Mesenchymal stem cell (in vitro differentiated cells and primary cell): ENCODE results near the gene DTNBP1.

Experiments
- DNase-seq: peaks from one replicate; pipeline ENCODE4 v3.0.0-alpha.2; 2013
- H2AFZ ChIP-seq: one replicate; pipeline ENCODE4 v1.6.1; 2013; ENCODE audit warnings: low read depth, mild to moderate bottlenecking, control low read depth, inconsistent platforms, low read length, moderate library complexity
- H2AK5ac ChIP-seq: 2 replicates; pipeline ENCODE4 v1.6.1; 2013; ENCODE audit warnings: low read length, moderate library complexity, mild to moderate bottlenecking, inconsistent platforms; ENCODE audit not compliant: severe bottlenecking
- H2BK120ac ChIP-seq: one replicate; pipeline ENCODE4 v1.6.1; 2013; ENCODE audit warnings: low read depth, mild to moderate bottlenecking, inconsistent platforms, low read length, moderate library complexity
- H2BK12ac ChIP-seq, 2 experiments: one replicate each; pipeline ENCODE4 v1.6.1; 2013; ENCODE audit warnings: inconsistent platforms in 2 of 2, low read length in 2 of 2, mild to moderate bottlenecking in 2 of 2, moderate library complexity in 2 of 2, control low read depth in 1 of 2
- H2BK15ac ChIP-seq: one replicate; pipeline ENCODE4 v1.6.1; 2013; ENCODE audit warnings: mild to moderate bottlenecking, low read depth, inconsistent platforms; ENCODE audit not compliant: poor library complexity, severe bottlenecking
- H2BK5ac ChIP-seq: 2 replicates; pipeline ENCODE4 v1.6.1; 2013; ENCODE audit warnings: low read depth, mild to moderate bottlenecking, low read length, control low read depth, inconsistent platforms; ENCODE audit not compliant: poor library complexity, severe bottlenecking
- H3K14ac ChIP-seq, 2 experiments: one replicate each; pipeline ENCODE4 v1.6.1; 2013; ENCODE audit warnings: inconsistent platforms in 2 of 2, low read length in 2 of 2, control low read depth in 1 of 2, mild to moderate bottlenecking in 1 of 2, moderate library complexity in 1 of 2
- H3K18ac ChIP-seq, 2 experiments: one replicate each; pipeline ENCODE4 v1.6.1; 2013; ENCODE audit warnings: inconsistent platforms in 2 of 2, low read length in 2 of 2, control low read depth in 1 of 2, low read depth in 1 of 2, mild to moderate bottlenecking in 1 of 2
- H3K23ac ChIP-seq, 2 experiments: one replicate each; pipeline ENCODE4 v1.6.1; 2013; ENCODE audit warnings: inconsistent platforms in 2 of 2, low read length in 2 of 2, mild to moderate bottlenecking in 2 of 2, moderate library complexity in 2 of 2, control low read depth in 1 of 2
- H3K27ac ChIP-seq: 2 replicates; pipeline ENCODE4 v1.5.1; 2013; ENCODE audit warnings: mild to moderate bottlenecking, moderate library complexity, low read length, control low read depth, inconsistent platforms; ENCODE audit not compliant: poor library complexity, severe bottlenecking
- H3K27me3 ChIP-seq, 2 experiments: 2 replicates each; pipeline versions ENCODE4 v1.6.1 to v1.7.0; 2013; ENCODE audit warnings: low read length in 2 of 2, mild to moderate bottlenecking in 2 of 2, moderate library complexity in 2 of 2, control low read depth in 1 of 2, inconsistent platforms in 1 of 2; ENCODE audit not compliant: control insufficient read depth in 1 of 2, insufficient read depth in 1 of 2
- H3K36me3 ChIP-seq, 2 experiments: 2 replicates each; pipeline versions ENCODE4 v1.6.1 to v1.7.0; 2013; ENCODE audit warnings: low read length in 2 of 2, control low read depth in 1 of 2, inconsistent platforms in 1 of 2, low read depth in 1 of 2, mild to moderate bottlenecking in 1 of 2; ENCODE audit not compliant: insufficient read depth in 2 of 2, control insufficient read depth in 1 of 2
- H3K4ac ChIP-seq, 2 experiments: one replicate each; pipeline ENCODE4 v1.6.1; 2013; ENCODE audit warnings: inconsistent platforms in 2 of 2, low read length in 2 of 2, mild to moderate bottlenecking in 2 of 2, moderate library complexity in 2 of 2, control low read depth in 1 of 2, low read depth in 1 of 2
- H3K4me1 ChIP-seq: 2 replicates; pipeline ENCODE4 v1.6.1; 2013; ENCODE audit warnings: low read depth, low read length, control low read depth; ENCODE audit not compliant: control insufficient read depth, insufficient read depth
- H3K4me2 ChIP-seq: 2 replicates; pipeline ENCODE4 v1.6.1; 2013; ENCODE audit warnings: low read length, mild to moderate bottlenecking, inconsistent platforms; ENCODE audit not compliant: poor library complexity, severe bottlenecking
- H3K4me3 ChIP-seq, 2 experiments: 2 replicates each; pipeline versions ENCODE4 v1.5.1 to v1.7.0; 2013; ENCODE audit warnings: low read length in 2 of 2, mild to moderate bottlenecking in 2 of 2, control low read depth in 1 of 2, low read depth in 1 of 2; ENCODE audit not compliant: insufficient read depth in 1 of 2
- H3K79me1 ChIP-seq: replicated peaks from 2 replicates; pipeline ENCODE4 v1.6.1; 2013; ENCODE audit warnings: mild to moderate bottlenecking, control low read depth, low read length, inconsistent platforms; ENCODE audit not compliant: poor library complexity, severe bottlenecking
- H3K9ac ChIP-seq: 2 replicates; pipeline ENCODE4 v1.7.0; 2013; ENCODE audit warnings: mild to moderate bottlenecking, low read length, moderate library complexity
- H3K9me3 ChIP-seq: 2 replicates; pipeline ENCODE4 v1.7.0; 2013; ENCODE audit warnings: mild to moderate bottlenecking, low read length; ENCODE audit not compliant: control insufficient read depth
- H4K8ac ChIP-seq: one replicate; pipeline ENCODE4 v1.6.1; 2013; ENCODE audit warnings: inconsistent platforms, mild to moderate bottlenecking, low read length, moderate library complexity
- H4K91ac ChIP-seq: one replicate; pipeline ENCODE4 v1.6.1; 2013; ENCODE audit warnings: mild to moderate bottlenecking, low read length, inconsistent platforms
- WGBS: methylation state at CpG from one replicate; pipeline ENCODE4 v1.1.7; 2013; ENCODE audit warnings: mixed read lengths; 5-methylcytosine and 5-hydroxymethylcytosine counted together

DTNBP1 gene

GRCh38 chr6:15673666-15674065 lies 10.8 kb upstream of the DTNBP1 start:
- H4K8ac ChIP-seq: no peak overlapping the region

GRCh38 chr6:15672818-15673217 lies 10.0 kb upstream of the DTNBP1 start:
- H2BK5ac ChIP-seq: no peak overlapping the region
- no peak overlapping the region for H2BK12ac ChIP-seq
- H3K9ac ChIP-seq: no peak overlapping the region
- no peak overlapping the region for H3K14ac ChIP-seq
- no peak overlapping the region for H2BK15ac ChIP-seq
- no peak overlapping the region for H3K4me2 ChIP-seq
- H3K23ac ChIP-seq: no peak overlapping the region
- H4K91ac ChIP-seq: no peak overlapping the region
- H3K4me1 ChIP-seq: no peaks in the 10 kb centered on the region
- no peak overlapping the region for H4K8ac ChIP-seq
- no peak overlapping the region for H2AK5ac ChIP-seq
- H3K36me3 ChIP-seq: no peaks in the 10 kb centered on the region
- no peak overlapping the region for H3K18ac ChIP-seq
- no peak overlapping the region for H3K4ac ChIP-seq
- H3K9me3 ChIP-seq: no peaks in the 10 kb centered on the region
- no peak overlapping the region for H3K27ac ChIP-seq
- H2AFZ ChIP-seq: no peak overlapping the region
- no peak overlapping the region for H2BK120ac ChIP-seq
- H3K4me3 ChIP-seq: no peak overlapping the region
- no peaks in the 10 kb centered on the region for H3K79me1 ChIP-seq
- H3K27me3 ChIP-seq: peaks cover 36 to 48% of the 10 kb centered on the region in 2 experiments
- 92% methylated on average over 2 of the region's 3 CpGs for WGBS
- no peak for DNase-seq

More at GRCh38 chr6:15673666-15674065, 10.8 kb upstream of the DTNBP1 start:
- Histone ChIP-seq H3K4me3 (no peak overlapping the region), H3K27me3 (peaks cover 36 to 50% of the 10 kb centered on the region in 2 experiments), H3K79me1 (no peaks in the 10 kb centered on the region), H3K9me3 (no peaks in the 10 kb centered on the region), H4K91ac (no peak overlapping the region), H3K9ac (no peak overlapping the region), H3K23ac (no peak overlapping the region), H2BK15ac (no peak overlapping the region), H3K4ac (no peak overlapping the region), H3K27ac (no peak overlapping the region), H2AK5ac (no peak overlapping the region), H3K18ac (no peak overlapping the region), H2AFZ (no peak overlapping the region), H2BK120ac (no peak overlapping the region), H3K14ac (no peak overlapping the region), H3K4me2 (no peak overlapping the region), H2BK12ac (no peak overlapping the region), H3K4me1 (no peaks in the 10 kb centered on the region), H2BK5ac (no peak overlapping the region), H3K36me3 (no peaks in the 10 kb centered on the region)
- DNase-seq: no peak
- WGBS: 93% methylated on average over 3 of the region's 3 CpGs

GRCh38 chr6:15672291-15672690 lies 9.5 kb upstream of the DTNBP1 start:
- no peaks in the 10 kb centered on the region for H3K9me3 ChIP-seq
- no peak overlapping the region for H3K23ac ChIP-seq
- H4K91ac ChIP-seq: no peak overlapping the region
- no peak overlapping the region for H2BK12ac ChIP-seq
- no peak overlapping the region for H2AK5ac ChIP-seq
- H3K4me3 ChIP-seq: no peak overlapping the region
- H2BK5ac ChIP-seq: no peak overlapping the region
- no peak overlapping the region for H3K14ac ChIP-seq
- H3K36me3 ChIP-seq: no peaks in the 10 kb centered on the region
- no peak overlapping the region for H3K4me2 ChIP-seq
- H2AFZ ChIP-seq: no peak overlapping the region
- H3K4me1 ChIP-seq: no peaks in the 10 kb centered on the region
- H3K27ac ChIP-seq: no peak overlapping the region
- no peaks in the 10 kb centered on the region for H3K79me1 ChIP-seq
- H3K4ac ChIP-seq: no peak overlapping the region
- H3K18ac ChIP-seq: no peak overlapping the region
- no peak for DNase-seq
- no peak overlapping the region for H4K8ac ChIP-seq
- H3K9ac ChIP-seq: no peak overlapping the region
- peaks cover 36 to 44% of the 10 kb centered on the region in 2 experiments for H3K27me3 ChIP-seq
- 83% methylated on average over 1 of the region's 1 CpG for whole genome bisulfite sequencing
- H2BK15ac ChIP-seq: no peak overlapping the region
- H2BK120ac ChIP-seq: no peak overlapping the region

GRCh38 chr6:15668918-15669317 lies 6.1 kb upstream of the DTNBP1 start:
- Histone ChIP-seq H2AFZ (no peak overlapping the region), H2BK12ac (no peak overlapping the region), H2AK5ac (no peak overlapping the region), H2BK5ac (no peak overlapping the region), H3K4me3 (no peak overlapping the region), H3K36me3 (no peaks in the 10 kb centered on the region), H3K79me1 (no peaks in the 10 kb centered on the region), H2BK15ac (no peak overlapping the region), H3K9ac (no peak overlapping the region), H3K18ac (no peak overlapping the region), H4K8ac (no peak overlapping the region), H3K4me1 (no peaks in the 10 kb centered on the region), H3K9me3 (no peaks in the 10 kb centered on the region), H3K23ac (no peak overlapping the region), H3K27ac (no peak overlapping the region), H2BK120ac (peak overlapping the region; percentile 8), H3K4ac (no peak overlapping the region), H3K4me2 (no peak overlapping the region), H4K91ac (no peak overlapping the region), H3K27me3 (peaks cover 40 to 44% of the 10 kb centered on the region in 2 experiments), H3K14ac (no peak overlapping the region)
- WGBS: 92% methylated on average over 2 of the region's 2 CpGs
- no peak for DNase-seq
